NCI-H345 treated with DMSO at 0.1 percent for 48 hours (cell line): ENCODE data around the gene EIF2S2.

Experiments
- DNase-seq: peaks from one replicate; lab custom pipeline; 2025; ENCODE audit not compliant: unreplicated experiment; lab: John Stamatoyannopoulos, UW

EIF2S2 gene

GRCh38 chr20:34122274-34122980 is 10.4 kb upstream of the EIF2S2 start:
- DNase-seq: no peak

DNA sequence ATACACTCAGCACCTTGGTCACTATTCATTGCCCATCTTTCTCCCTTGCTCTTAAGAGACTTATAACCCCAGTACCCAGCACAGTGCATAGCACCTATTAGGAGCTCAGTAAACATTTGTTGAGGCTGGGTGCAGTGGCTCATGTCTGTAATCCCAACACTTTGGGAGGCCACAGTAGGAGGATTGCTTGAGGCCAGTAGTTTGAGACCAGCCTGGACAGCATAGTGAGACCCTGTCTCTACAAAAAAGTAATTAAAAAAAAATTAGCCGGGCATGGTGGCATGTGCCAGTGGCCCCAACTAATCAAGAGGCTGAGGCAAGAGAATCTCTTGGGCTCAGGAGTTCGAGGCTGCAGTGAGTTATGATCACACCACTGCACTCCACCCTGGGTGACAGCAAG is 8.2 kb upstream of the EIF2S2 start:
- no peak for DNase-seq

DNA sequence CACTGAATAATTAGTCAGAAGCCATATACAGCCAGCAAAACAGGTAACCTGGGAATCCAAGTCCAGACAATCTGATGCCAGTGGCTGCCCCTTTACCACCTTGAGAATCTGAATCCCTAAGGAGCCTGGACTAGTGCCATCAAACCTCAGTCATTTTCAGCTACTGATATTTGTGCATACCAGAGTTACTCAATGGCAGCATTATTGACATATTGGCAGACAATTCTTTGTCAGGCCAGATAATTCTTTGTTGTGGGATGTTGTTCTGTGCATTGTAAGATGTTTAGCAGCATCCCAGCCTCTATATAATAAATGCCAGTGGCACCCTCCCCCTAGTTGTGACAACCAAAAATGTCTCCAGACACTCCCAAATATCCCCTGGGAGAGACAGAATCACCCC is 3.2 kb upstream of the EIF2S2 start:
- no peak for DNase-seq

- no peak for DNase-seq
Measured at GRCh38 chr20:34114809-34115208, 2.8 kb upstream of the EIF2S2 start.

- peak; percentile 56 for DNase-seq
Measured at GRCh38 chr20:34112600-34113101, 608 bp upstream of the EIF2S2 start.

GRCh38 chr20:34110745-34111641 is 1.1 kb downstream of the EIF2S2 start:
- DNase-seq: no peak

GRCh38 chr20:34110025-34110744 is 1.9 kb downstream of the EIF2S2 start:
- no peak for DNase-seq

DNA sequence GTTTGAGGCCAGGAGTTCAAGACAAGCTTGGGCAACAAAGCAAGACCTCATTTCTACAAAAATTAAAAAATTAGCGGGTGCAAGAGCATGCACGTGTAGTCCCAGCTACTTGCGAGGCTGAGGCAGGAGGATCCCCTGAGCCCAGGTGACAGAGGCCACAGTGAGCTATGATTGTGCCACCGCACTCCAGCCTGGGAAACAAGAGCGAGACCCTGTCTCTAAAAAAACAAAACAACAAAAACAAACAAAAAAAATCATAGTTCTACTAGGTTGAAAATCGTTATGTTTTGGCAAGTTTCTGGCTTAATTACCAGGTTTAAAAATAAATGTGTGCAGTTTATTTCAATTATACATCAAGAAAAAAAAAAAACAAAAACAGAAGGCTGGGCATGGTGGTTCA is 2.6 kb downstream of the EIF2S2 start:
- no peak for DNase-seq

DNA sequence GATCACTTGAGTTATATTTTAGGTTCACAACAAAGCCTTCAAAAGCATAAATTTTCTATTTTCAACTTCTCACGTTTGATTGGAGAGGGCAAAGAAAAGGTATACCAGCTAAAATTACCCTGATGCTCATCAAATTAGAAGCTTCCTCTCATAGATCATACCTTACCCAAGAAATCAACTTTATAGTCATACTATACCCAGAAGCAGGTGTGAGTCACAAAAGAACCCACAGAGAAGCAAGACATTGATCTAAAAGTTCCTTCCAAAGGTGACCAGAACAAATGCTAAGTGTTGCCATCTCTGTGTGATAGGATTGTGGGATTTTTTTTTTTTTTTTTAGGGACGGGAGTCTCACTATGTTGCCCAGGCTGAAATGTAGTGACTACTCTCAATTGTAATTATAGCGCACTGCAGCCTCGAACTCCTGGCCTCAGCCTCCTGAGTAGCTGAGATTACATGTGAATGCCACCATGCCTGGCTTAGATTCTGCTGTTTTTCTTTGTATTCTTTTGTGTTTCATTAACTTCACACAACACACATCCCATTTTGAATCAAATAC is 3.3 kb downstream of the EIF2S2 start:
- no peak for DNase-seq

- DNase-seq: no peak
Measured at GRCh38 chr20:34105978-34106675, 5.9 kb downstream of the EIF2S2 start.

DNA sequence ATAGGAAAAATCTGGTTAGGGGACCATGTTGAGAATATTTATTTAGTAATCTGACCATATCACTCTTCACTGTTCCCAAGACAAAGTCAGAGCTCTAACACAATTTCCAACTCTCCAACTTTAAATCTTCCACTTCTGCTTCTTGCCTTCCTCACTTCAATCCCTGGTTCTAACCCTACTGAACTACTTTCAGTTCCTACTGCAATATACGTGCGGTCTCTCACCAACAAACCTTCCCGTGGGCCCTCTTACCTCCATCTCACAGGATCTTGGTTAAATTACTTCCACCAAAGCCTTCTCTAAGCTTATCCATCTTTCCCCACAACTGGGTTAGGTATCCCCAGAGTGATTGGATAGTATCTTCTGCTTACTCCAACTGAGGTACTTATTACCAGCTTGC is 8.0 kb downstream of the EIF2S2 start:
- DNase-seq: no peak

DNA sequence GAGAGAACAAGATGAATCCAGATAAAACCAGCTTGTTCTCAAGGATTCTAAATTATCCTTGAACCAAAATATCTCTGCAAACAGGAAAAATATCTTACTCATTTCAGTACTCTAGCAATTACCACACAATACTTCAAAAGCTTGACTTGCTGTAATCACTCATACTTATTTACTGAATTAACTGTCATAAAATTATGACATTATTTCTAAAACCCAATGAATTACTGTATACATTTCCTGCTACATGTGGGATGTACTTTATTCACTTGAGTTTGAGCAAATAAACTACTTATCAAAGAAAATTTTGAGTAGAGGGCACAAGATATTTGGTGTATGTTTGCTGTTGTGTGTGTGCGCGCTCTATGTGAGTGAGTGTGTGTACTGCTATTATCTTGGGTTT is 9.7 kb downstream of the EIF2S2 start:
- no peak for DNase-seq

DNA sequence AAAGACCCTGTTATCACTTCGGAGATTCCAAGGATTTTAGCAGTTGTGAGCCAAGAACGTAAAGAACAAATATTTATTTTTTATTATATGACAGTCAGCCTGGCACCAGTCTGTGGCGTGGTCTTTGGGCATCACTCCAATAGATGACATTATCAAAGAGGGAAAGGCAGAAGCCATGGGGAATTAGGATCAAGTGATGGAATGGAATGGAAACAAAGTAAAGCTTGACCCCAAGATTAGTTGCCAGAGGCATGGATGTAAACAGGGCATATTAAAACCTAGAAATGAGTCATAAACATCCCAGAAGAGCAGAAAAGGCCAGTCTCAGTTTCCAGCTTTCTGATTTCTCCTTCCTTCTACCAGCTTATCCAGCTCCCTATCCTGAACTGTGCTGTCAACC is 11.5 kb downstream of the EIF2S2 start:
- no peak for DNase-seq

- no peak for DNase-seq
Measured at GRCh38 chr20:34099675-34100074, 12.4 kb downstream of the EIF2S2 start.

DNA sequence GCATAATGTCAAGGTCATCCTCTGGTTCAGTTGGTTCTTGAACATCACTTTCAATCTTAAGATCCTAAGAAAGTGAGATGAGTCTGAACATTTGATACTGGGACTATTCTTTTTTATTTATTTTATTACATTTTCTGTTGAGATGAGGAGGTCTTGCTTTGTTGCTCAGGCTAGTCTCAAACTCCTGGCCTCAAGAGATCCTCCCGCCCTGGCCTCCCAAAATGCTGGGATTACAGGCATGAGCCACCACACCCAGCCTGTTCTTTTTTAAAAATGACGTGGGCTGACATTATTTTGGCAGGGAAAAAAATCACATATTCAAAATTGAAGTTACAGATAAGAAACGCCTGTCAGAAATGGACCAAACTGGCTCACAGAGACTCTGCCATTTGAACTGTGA is 13.5 kb downstream of the EIF2S2 start:
- no peak for DNase-seq

DNA sequence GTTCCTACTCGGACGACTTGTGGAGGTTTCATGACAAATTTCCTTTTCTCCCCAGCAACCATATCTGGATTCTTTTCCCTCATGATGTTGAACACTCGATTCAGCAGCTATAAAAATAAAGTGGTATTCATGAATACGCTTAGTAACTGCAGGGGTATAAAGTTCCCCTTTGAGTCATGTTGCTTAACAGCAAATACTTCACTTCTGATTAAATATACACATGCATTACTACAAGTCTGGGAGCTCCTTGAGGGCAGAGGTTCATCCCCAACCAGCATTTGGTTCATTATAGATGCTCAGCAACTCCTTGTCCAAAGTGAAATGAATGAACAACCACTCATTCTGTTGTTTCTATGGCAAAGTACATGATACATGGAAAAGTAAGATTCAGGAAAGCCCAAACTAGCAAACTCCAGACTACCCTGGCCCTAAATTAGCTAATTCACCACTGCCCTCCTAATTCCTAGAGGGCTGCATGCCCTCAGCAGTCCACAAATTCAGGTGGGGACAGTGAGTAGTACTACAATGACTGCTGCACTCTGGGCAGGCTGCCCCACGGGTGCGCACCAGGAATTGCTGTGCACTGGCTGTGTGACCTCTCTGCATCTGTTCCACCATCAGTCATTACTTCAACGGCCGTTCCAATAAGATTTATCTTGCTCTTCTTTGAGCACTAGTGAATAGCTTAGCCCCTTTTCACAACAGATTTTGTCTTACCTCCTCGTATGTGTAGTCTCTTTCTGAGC is 15.2 kb downstream of the EIF2S2 start:
- no peak for DNase-seq

GRCh38 chr20:34095825-34096224 is 16.2 kb downstream of the EIF2S2 start:
- no peak for DNase-seq

DNA sequence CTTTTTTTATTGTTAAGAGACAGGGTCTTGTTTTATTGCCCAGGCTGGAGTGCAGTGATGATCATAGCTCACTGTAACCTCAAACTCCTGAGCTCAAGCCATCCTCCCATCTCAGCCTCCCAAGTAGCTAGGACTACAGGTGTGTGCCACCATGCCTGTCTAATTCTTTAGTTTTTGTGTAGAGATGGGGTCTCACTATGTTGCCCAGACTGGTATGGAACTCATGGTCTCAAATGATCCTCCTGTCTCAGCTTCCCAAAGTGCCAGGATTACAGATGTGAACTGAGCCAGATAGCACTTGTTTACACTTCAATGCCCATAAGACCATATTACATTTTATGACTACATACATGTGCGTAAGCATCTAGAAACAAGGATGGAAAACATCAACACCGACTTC is 18.1 kb downstream of the EIF2S2 start:
- DNase-seq: no peak

DNA sequence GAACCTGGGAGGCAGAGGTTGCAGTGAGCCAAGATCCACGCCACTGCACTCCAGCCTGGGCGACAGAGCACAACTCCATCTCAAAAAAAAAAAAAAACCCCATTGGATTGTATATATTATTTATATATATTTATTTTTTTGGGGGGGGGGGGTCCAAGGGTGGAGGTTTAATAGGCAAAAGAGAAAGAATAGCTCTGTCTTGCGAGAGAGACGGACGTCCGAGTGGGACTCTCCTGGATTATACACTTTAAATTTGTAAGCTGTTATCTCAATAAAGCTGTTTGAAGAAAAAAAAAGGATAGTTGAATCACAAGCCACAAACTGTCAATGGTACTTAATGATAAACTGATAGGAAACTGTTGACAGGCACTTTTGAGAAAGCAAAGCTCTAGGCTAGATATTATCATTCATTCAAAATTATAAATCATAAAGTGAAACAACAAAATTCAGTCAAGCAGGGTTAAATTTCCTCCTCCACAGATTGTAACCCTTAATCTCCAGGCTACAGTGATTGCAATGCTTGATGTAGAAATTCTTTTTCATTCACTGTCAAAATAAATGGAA is 20.3 kb downstream of the EIF2S2 start:
- no peak for DNase-seq

- DNase-seq: no peak
Measured at GRCh38 chr20:34090645-34091044, 21.4 kb downstream of the EIF2S2 start.
